H1 (cell line): ENCODE data around the gene PPP1R12C. TPM values are rescaled to one million over a fixed set of nuclear protein-coding genes. Genes with fewer than 3 reads are reported as not detected.
A peak's percentile ranks its signal among the peaks of the same experiment; 100 is the strongest.

Experiments
- CTCF ChIA-PET: fragments of 300-600 bp; sonication (Branson Sonifier 250); formaldehyde crosslinking; loops from one replicate; lab custom pipeline; 2021; ENCODE audit not compliant: partially characterized antibody; lab: Charles Lee
- POLR2A ChIA-PET: fragments of 300-600 bp; sonication (Branson Sonifier 250); formaldehyde crosslinking; loops from one replicate; lab custom pipeline; 2021; ENCODE audit warnings: inconsistent platforms; ENCODE audit not compliant: partially characterized antibody; lab: Charles Lee
- DNase-seq, 2 experiments: peaks; one replicate each; pipeline versions ENCODE4 v3.0.0 to v3.0.0-alpha.2; 2010 to 2022; ENCODE audit warnings: low spot score in 2 of 2, low read depth in 1 of 2, mixed read lengths in 1 of 2
- FAIRE-seq: peaks from 2 replicates; lab custom pipeline; 2011; peaks lifted over from hg19 to GRCh38; lab: Jason Lieb, UNC
- H2AFZ ChIP-seq: 2 replicates; pipeline ENCODE4 v1.8.1; 2012; ENCODE audit warnings: low read length, inconsistent platforms
- H2AK5ac ChIP-seq: 2 replicates; pipeline ENCODE4 v1.6.1; 2013; ENCODE audit warnings: low read depth, low read length
- H2BK120ac ChIP-seq: replicated peaks from 2 replicates; pipeline ENCODE3; 2013; ENCODE audit warnings: low read depth, low read length, inconsistent platforms
- H2BK12ac ChIP-seq: 2 replicates; pipeline ENCODE4 v1.6.1; 2013; ENCODE audit warnings: low read depth, low read length
- H2BK15ac ChIP-seq: 2 replicates; pipeline ENCODE4 v1.6.1; 2013; ENCODE audit warnings: low read length
- H2BK20ac ChIP-seq: 2 replicates; pipeline ENCODE4 v1.6.1; 2013; ENCODE audit warnings: low read length
- H2BK5ac ChIP-seq: 2 replicates; pipeline ENCODE4 v1.6.1; 2013; ENCODE audit warnings: low read depth, low read length
- H3K14ac ChIP-seq: 2 replicates; pipeline ENCODE4 v1.6.1; 2013; ENCODE audit warnings: inconsistent platforms; ENCODE audit not compliant: insufficient read length
- H3K18ac ChIP-seq: 2 replicates; pipeline ENCODE4 v1.6.1; 2013; ENCODE audit warnings: low read length; ENCODE audit errors: extremely low read depth
- H3K23ac ChIP-seq: 2 replicates; pipeline ENCODE4 v1.6.1; 2013; ENCODE audit warnings: inconsistent platforms; ENCODE audit not compliant: insufficient read length
- H3K23me2 ChIP-seq: 2 replicates; pipeline ENCODE4 v1.6.1; 2013; ENCODE audit warnings: low read depth, low read length
- H3K27ac ChIP-seq: 2 replicates; pipeline ENCODE4 v1.6.1; 2011; ENCODE audit warnings: low read depth, low read length, inconsistent platforms
- H3K27me3 ChIP-seq, 4 experiments: replicated peaks in 1 of 4; 1 replicate in 1 of 4; 2 replicates in 3 of 4; pipeline versions ENCODE4 v1.6.1 to v1.8.1; 2011 to 2013; ENCODE audit warnings: low read length in 3 of 4, mild to moderate bottlenecking in 3 of 4, inconsistent platforms in 2 of 4, mixed read lengths in 2 of 4, moderate library complexity in 1 of 4; ENCODE audit not compliant: control insufficient read depth in 3 of 4, insufficient read depth in 3 of 4; ENCODE audit errors: extremely low read depth in 1 of 4
- H3K36me3 ChIP-seq, 4 experiments: 2 replicates each; pipeline versions ENCODE4 v1.6.1 to v1.8.1; 2011 to 2013; ENCODE audit warnings: mild to moderate bottlenecking in 4 of 4, low read length in 3 of 4, moderate library complexity in 2 of 4, control low read depth in 1 of 4, inconsistent platforms in 1 of 4; ENCODE audit not compliant: insufficient read depth in 4 of 4, control insufficient read depth in 2 of 4
- H3K4ac ChIP-seq: replicated peaks from 2 replicates; pipeline ENCODE3; 2013; ENCODE audit warnings: low read length, low read depth, mixed read lengths, inconsistent platforms; ENCODE audit not compliant: insufficient read length
- H3K4me1 ChIP-seq, 4 experiments: replicated peaks in 1 of 4; 1 replicate in 1 of 4; 2 replicates in 3 of 4; pipeline versions ENCODE4 v1.6.1 to v1.8.1; 2011 to 2013; ENCODE audit warnings: low read length in 3 of 4, inconsistent platforms in 2 of 4, mixed read lengths in 1 of 4; ENCODE audit not compliant: insufficient read depth in 4 of 4, control insufficient read depth in 3 of 4
- H3K4me2 ChIP-seq, 2 experiments: 2 replicates each; pipeline versions ENCODE4 v1.6.1 to v1.8.1; 2011 to 2013; ENCODE audit warnings: low read depth in 2 of 2, low read length in 2 of 2, control low read depth in 1 of 2, inconsistent platforms in 1 of 2, mild to moderate bottlenecking in 1 of 2; ENCODE audit not compliant: insufficient read depth in 1 of 2
- H3K4me3 ChIP-seq, 4 experiments: fragments of 200-600, 300-600 bp in 1 of 4; sonication (generic), shearing (Covaris generic), sonication (Bioruptor Twin) in 1 of 4; 2 replicates each; pipeline versions ENCODE4 v1.5.1 to v1.8.1; 2011 to 2016; ENCODE audit warnings: low read length in 4 of 4, low read depth in 3 of 4, control low read depth in 2 of 4, inconsistent platforms in 2 of 4, mild to moderate bottlenecking in 2 of 4, mixed read lengths in 1 of 4, moderate library complexity in 1 of 4; ENCODE audit not compliant: insufficient read depth in 2 of 4; ENCODE audit errors: extremely low read depth in 1 of 4
- H3K56ac ChIP-seq: replicated peaks from 2 replicates; pipeline ENCODE3; 2013; ENCODE audit warnings: low read depth, mild to moderate bottlenecking, mixed read lengths, low read length, inconsistent platforms; ENCODE audit not compliant: insufficient read length
- H3K79me1 ChIP-seq: 2 replicates; pipeline ENCODE4 v1.6.1; 2013; ENCODE audit warnings: low read depth, low read length, control low read depth
- H3K79me2 ChIP-seq, 2 experiments: 2 replicates each; pipeline versions ENCODE4 v1.6.1 to v1.8.1; 2012 to 2013; ENCODE audit warnings: low read length in 2 of 2, mild to moderate bottlenecking in 2 of 2, inconsistent platforms in 1 of 2; ENCODE audit not compliant: insufficient read depth in 2 of 2, control insufficient read depth in 1 of 2
- H3K9ac ChIP-seq, 4 experiments: replicated peaks in 1 of 4; 1 replicate in 1 of 4; 2 replicates in 3 of 4; pipeline versions ENCODE4 v1.6.1 to v1.8.1; 2011 to 2013; ENCODE audit warnings: low read depth in 3 of 4, low read length in 3 of 4, control low read depth in 2 of 4, mild to moderate bottlenecking in 2 of 4, moderate library complexity in 2 of 4, inconsistent platforms in 1 of 4; ENCODE audit errors: extremely low read depth in 1 of 4
- H3K9me3 ChIP-seq, 2 experiments: 2 replicates each; pipeline versions ENCODE4 v1.6.1 to v1.8.1; 2012 to 2013; ENCODE audit warnings: mild to moderate bottlenecking in 2 of 2, moderate library complexity in 2 of 2, control low read depth in 1 of 2, inconsistent platforms in 1 of 2, low read depth in 1 of 2, low read length in 1 of 2, mixed read lengths in 1 of 2; ENCODE audit not compliant: insufficient read depth in 2 of 2
- H4K20me1 ChIP-seq, 2 experiments: replicated peaks in 1 of 2; 2 replicates each; pipeline versions ENCODE3 to v1.8.1; 2011 to 2013; ENCODE audit warnings: inconsistent platforms in 2 of 2, low read length in 2 of 2, mild to moderate bottlenecking in 1 of 2; ENCODE audit not compliant: insufficient read depth in 2 of 2, control insufficient read depth in 1 of 2
- H4K5ac ChIP-seq: 2 replicates; pipeline ENCODE4 v1.6.1; 2013; ENCODE audit warnings: low read length, low read depth, mixed read lengths, inconsistent platforms; ENCODE audit not compliant: insufficient read length
- H4K8ac ChIP-seq: 2 replicates; pipeline ENCODE4 v1.8.0; 2013; ENCODE audit warnings: mild to moderate bottlenecking, moderate library complexity, low read length, inconsistent platforms; ENCODE audit not compliant: insufficient read depth; ENCODE audit errors: extremely low read depth
- H4K91ac ChIP-seq: replicated peaks from 2 replicates; pipeline ENCODE3; 2013; ENCODE audit warnings: low read length, mixed read lengths, inconsistent platforms; ENCODE audit not compliant: insufficient read length
- CTBP2 ChIP-seq: IDR thresholded peaks from 2 replicates; pipeline ENCODE4 v1.7.0; 2011; ENCODE audit warnings: borderline replicate concordance, mild to moderate bottlenecking, moderate library complexity, mixed read lengths, low read length; ENCODE audit not compliant: insufficient read depth, insufficient read length
- WGBS, 2 experiments: shearing (Covaris generic) in 1 of 2; methylation state at CpG; one replicate each; pipeline versions ENCODE4 v1.1.6 to v1.1.7; 2013 to 2015; ENCODE audit warnings: low lambda C conversion rate in 2 of 2, mixed read lengths in 2 of 2, inconsistent platforms in 1 of 2, low coverage in 1 of 2, missing lambda C conversion rate in 1 of 2; ENCODE audit not compliant: insufficient replicate concordance in 2 of 2, insufficient coverage in 1 of 2, insufficient read length in 1 of 2; ENCODE audit errors: extremely low coverage in 1 of 2, missing lambda C conversion rate in 1 of 2; 5-methylcytosine and 5-hydroxymethylcytosine counted together
- polyA plus RNA-seq, 7 experiments: library from polyadenylated mRNA; depleted of rRNA in 3 of 7; stranded (reverse) in 5 of 7; unstranded in 2 of 7; fragments of >200 nt in 5 of 7; fragments of 200-250 nt in 2 of 7; gene quantifications; 1 replicate in 5 of 7; 2 replicates in 1 of 7; 4 replicates in 1 of 7; pipeline versions ENCODE4 v1.2.1 to v1.2.3, GENCODE V29; 2011 to 2013; ENCODE audit warnings: missing spikeins in 2 of 7, mixed read lengths in 2 of 7
- total RNA-seq: library from RNA; stranded (reverse); fragmentation: NEBNext Ultra II Directional; extraction: Animal tissue kit (Norgen Biotek cat#: 25700); gene quantifications from 2 replicates; pipeline ENCODE4 v1.2.1, GENCODE V29; 2021
- TF ChIP-seq, protein P1 (sequence below): IDR thresholded peaks from 2 replicates; pipeline ENCODE4 v1.6.1; 2011; ENCODE audit warnings: low read depth, mild to moderate bottlenecking, low read length; ENCODE audit not compliant: insufficient read depth

Gene PPP1R12C
- total and polyA plus RNA-seq, 2 of the 8 experiments (the other 6 are each of a cell fraction or from before 2014, with no cell fraction given), result 31.7 to 71.5 TPM

DNA sequence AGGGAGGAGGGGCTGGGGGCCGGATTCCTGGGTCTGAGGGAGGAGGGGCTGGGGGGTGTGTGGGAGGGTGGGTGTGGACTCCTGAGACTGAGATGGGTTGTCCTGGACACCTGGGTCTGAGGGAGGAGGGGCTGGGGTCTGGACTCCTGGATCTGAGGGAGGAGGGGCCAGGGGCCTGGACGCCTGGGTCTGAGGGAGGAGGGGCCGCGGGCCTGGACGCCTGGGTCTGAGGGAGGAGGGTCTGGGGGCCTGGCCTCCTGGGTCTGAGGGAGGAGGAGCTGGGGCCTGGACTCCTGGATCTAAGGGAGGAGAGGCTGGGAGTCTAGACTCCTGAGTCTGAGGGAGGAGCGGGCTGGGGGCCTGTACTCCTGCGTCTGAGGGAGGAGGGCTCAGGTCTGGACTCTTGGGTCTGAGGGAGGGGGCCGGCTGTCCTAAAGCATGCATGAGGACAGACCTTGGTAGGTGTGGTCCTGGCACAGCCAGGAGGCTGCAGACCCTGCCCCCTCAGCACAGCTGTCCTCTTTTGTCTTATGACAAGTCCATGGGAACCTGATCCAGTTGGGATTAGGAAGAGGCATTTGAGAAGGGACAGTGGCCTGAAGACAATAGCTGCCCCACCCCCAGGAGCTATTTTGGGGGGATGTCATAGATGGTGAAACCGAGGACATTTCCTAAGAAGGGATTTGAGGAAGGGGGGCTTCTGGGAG is 30.3 kb upstream of the PPP1R12C start:
- H3K4ac ChIP-seq, result no peak overlapping the region
- no peak overlapping the region for H3K14ac ChIP-seq
- peak overlapping the region; percentile 71 for H2BK5ac ChIP-seq
- H3K27me3 ChIP-seq, result no peaks in the 10 kb centered on the region
- H4K5ac ChIP-seq, result no peak overlapping the region
- H2BK15ac ChIP-seq, result no peak overlapping the region
- no peak overlapping the region for H2AFZ ChIP-seq
- POLR2A ChIA-PET, result interaction anchor here (0.6 to 2.9 kb wide), 17 partner anchors 9 to 261 kb away, joined by 3 to 19 read pairs (median 4); partner anchors contain the start of genes HSPBP1, PPP1R12C, TNNI3 and UBE2S
- H3K56ac ChIP-seq, result no peak overlapping the region
- H3K79me1 ChIP-seq, result no peaks in the 10 kb centered on the region
- H4K8ac ChIP-seq, result no peak overlapping the region
- peaks cover 0 to 4% of the 10 kb centered on the region in 2 experiments; a peak in 1 of 4 replicates for H3K9me3 ChIP-seq
- H3K4me2 ChIP-seq, result peak overlapping the region; percentile 58 to 70
- FAIRE-seq (no peak), DNase-seq (peak in 1 of 2 experiments; percentile 55)
- H3K79me2 ChIP-seq, result no peaks in the 10 kb centered on the region
- H2BK20ac ChIP-seq, result no peak overlapping the region
- peak overlapping the region in 1 of 4 experiments; percentile 83; a peak in 2 of 8 replicates for H3K4me3 ChIP-seq
- CTCF ChIA-PET, result interaction anchor here (0.6 to 3.4 kb wide), 11 partner anchors 9 to 154 kb away, joined by 3 to 40 read pairs (median 5); partner anchors contain the start of genes DNAAF3 and TNNI3
- 44% methylated on average over 2 of the region's 9 CpGs; no CpG with 5 or more reads in 1 of the 2 experiments for WGBS, 2 experiments
- no peaks in the 10 kb centered on the region for H4K20me1 ChIP-seq
- H3K4me1 ChIP-seq, result peaks cover 6 to 24% (median 13%) of the 10 kb centered on the region in 4 experiments
- peak overlapping the region; percentile 43 for H2BK120ac ChIP-seq
- H3K27ac ChIP-seq, result no peak overlapping the region
- H2AK5ac ChIP-seq, result peak overlapping the region; percentile 60; the same call in 1 of the 2 replicates
- H2BK12ac ChIP-seq, result 0 out of 2 replicates have a peak overlapping the region, but pooled peaks have one; percentile 43
- peaks cover 0 to 5% (median 3%) of the 10 kb centered on the region in 4 experiments; a peak in 2 of 8 replicates for H3K36me3 ChIP-seq
- no peak overlapping the region for H3K23ac ChIP-seq
- peak overlapping the region; percentile 51 for H4K91ac ChIP-seq
- H3K9ac ChIP-seq, result no peak overlapping the region
- peak overlapping the region; percentile 78; the same call in 1 of the 2 replicates for H3K18ac ChIP-seq
- H3K23me2 ChIP-seq, result peaks cover 7% of the 10 kb centered on the region; the same call in 1 of the 2 replicates
- TF ChIP-seq, protein P1, sequence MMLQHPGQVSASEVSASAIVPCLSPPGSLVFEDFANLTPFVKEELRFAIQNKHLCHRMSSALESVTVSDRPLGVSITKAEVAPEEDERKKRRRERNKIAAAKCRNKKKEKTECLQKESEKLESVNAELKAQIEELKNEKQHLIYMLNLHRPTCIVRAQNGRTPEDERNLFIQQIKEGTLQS, result no peak
- TF ChIP-seq CTBP2, result no peak
